Measurements from ENCODE around the gene P2RX7.

The P2RX7 gene

DNA sequence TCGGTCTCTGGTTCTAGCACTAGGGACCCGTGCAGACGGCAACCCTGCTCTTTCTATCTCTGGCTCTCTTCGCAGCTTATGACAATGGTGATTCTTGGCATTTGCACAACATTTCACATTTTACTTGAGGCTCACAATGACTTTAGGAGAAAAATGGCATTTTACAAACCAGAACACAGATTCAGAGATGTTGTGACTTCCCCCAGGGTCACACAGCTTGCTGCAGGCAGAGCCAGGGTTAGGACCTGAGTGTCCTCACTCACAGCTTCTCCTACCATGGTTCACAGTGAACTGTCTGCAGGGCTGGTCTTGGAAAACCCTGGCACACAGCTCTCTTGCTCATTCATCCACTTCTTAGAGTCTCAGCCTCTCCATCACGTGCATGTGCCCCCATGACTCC is 23.7 kb downstream of the P2RX7 start:
- TF ChIP-seq CEBPB (IDR thresholded peaks at IDR 0.05) (no peak), RAD21 (IDR thresholded peaks at IDR 0.05; ENCODE audit: low read depth) (no peak), NFIC (IDR thresholded peaks at IDR 0.05) (no peak), TAF1 (IDR thresholded peaks at IDR 0.05; ENCODE audit: low read depth) (no peak), MAX (IDR thresholded peaks at IDR 0.05) (no peak)
- TF ChIP-seq, protein P1, sequence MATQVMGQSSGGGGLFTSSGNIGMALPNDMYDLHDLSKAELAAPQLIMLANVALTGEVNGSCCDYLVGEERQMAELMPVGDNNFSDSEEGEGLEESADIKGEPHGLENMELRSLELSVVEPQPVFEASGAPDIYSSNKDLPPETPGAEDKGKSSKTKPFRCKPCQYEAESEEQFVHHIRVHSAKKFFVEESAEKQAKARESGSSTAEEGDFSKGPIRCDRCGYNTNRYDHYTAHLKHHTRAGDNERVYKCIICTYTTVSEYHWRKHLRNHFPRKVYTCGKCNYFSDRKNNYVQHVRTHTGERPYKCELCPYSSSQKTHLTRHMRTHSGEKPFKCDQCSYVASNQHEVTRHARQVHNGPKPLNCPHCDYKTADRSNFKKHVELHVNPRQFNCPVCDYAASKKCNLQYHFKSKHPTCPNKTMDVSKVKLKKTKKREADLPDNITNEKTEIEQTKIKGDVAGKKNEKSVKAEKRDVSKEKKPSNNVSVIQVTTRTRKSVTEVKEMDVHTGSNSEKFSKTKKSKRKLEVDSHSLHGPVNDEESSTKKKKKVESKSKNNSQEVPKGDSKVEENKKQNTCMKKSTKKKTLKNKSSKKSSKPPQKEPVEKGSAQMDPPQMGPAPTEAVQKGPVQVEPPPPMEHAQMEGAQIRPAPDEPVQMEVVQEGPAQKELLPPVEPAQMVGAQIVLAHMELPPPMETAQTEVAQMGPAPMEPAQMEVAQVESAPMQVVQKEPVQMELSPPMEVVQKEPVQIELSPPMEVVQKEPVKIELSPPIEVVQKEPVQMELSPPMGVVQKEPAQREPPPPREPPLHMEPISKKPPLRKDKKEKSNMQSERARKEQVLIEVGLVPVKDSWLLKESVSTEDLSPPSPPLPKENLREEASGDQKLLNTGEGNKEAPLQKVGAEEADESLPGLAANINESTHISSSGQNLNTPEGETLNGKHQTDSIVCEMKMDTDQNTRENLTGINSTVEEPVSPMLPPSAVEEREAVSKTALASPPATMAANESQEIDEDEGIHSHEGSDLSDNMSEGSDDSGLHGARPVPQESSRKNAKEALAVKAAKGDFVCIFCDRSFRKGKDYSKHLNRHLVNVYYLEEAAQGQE (IDR thresholded peaks at IDR 0.05; ENCODE audit: low read depth): no peak
- TF ChIP-seq, protein P2, sequence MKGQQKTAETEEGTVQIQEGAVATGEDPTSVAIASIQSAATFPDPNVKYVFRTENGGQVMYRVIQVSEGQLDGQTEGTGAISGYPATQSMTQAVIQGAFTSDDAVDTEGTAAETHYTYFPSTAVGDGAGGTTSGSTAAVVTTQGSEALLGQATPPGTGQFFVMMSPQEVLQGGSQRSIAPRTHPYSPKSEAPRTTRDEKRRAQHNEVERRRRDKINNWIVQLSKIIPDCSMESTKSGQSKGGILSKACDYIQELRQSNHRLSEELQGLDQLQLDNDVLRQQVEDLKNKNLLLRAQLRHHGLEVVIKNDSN (IDR thresholded peaks at IDR 0.05): no peak

- TF ChIP-seq EGR1 (IDR thresholded peaks at IDR 0.05) (no peak), TCF12 (IDR thresholded peaks at IDR 0.05; ENCODE audit: low read depth) (no peak), CEBPB (IDR thresholded peaks at IDR 0.05) (no peak), YY1 (IDR thresholded peaks at IDR 0.05; ENCODE audit: low read depth) (no peak), CREB1 (IDR thresholded peaks at IDR 0.05; ENCODE audit: low read depth) (no peak), TEAD4 (IDR thresholded peaks at IDR 0.05) (no peak), MAX (IDR thresholded peaks at IDR 0.05) (no peak), RAD21 (IDR thresholded peaks at IDR 0.05; ENCODE audit: low read depth) (no peak), ZBTB7A (IDR thresholded peaks at IDR 0.05; ENCODE audit: low read depth) (no peak), EP300 (IDR thresholded peaks at IDR 0.05; ENCODE audit: borderline replicate concordance) (no peak), TAF1 (IDR thresholded peaks at IDR 0.05; ENCODE audit: low read depth) (no peak), FOXM1 (IDR thresholded peaks at IDR 0.05; ENCODE audit: borderline replicate concordance, low read depth) (no peak), NFIC (IDR thresholded peaks at IDR 0.05) (no peak)
- TF ChIP-seq, protein P1 (IDR thresholded peaks at IDR 0.05; ENCODE audit: low read depth): no peak
- TF ChIP-seq, protein P2 (IDR thresholded peaks at IDR 0.05): no peak
Measured at GRCh38 chr12:121158085-121158484, 25.4 kb downstream of the P2RX7 start.

DNA sequence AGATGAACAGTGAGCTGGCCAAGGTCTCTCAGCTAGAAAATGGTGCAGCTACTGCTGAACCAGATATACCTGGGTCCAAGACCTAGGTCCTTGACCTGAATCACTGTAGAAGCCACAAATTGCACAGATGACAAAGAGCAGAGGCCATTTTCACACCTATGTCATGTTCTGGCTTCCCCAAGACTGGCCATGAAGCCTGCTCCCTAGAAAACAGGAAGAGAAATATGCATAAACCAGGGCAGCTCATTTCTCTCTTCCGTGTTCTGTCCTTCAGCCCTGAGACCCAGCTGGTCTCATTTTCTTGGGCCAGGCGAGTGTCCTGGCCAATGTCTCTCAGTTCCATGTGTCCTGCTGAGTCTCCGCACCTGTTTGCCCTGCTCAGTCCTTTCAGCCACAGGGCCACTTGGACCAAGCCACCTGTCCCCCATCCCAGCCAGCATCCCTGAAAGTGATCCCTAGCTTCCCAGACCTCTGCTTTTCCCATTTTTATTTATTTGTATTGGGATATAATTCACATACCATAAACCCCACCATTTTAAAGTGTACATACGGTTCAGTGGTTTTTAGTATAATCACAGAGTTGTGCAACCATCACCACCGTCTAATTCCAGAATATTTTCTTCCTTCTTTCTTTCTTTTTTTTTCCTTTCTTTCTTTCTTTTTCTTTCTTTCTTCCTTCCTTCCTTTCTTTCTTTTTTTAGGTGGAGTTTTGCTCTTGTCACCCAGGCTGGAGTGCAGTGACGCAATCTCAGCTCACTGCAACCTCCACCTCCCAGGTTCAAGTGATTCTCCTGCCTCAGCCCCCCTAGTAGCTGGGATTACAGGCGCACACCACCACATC is 27.0 kb downstream of the P2RX7 start:
- TF ChIP-seq FOXM1 (IDR thresholded peaks at IDR 0.05; ENCODE audit: borderline replicate concordance, low read depth) (no peak), CREB1 (IDR thresholded peaks at IDR 0.05; ENCODE audit: low read depth) (no peak), ZBTB7A (IDR thresholded peaks at IDR 0.05; ENCODE audit: low read depth) (no peak), EP300 (IDR thresholded peaks at IDR 0.05; ENCODE audit: borderline replicate concordance) (no peak), TAF1 (IDR thresholded peaks at IDR 0.05; ENCODE audit: low read depth) (no peak), TEAD4 (IDR thresholded peaks at IDR 0.05) (no peak), NFIC (IDR thresholded peaks at IDR 0.05) (no peak), CEBPB (IDR thresholded peaks at IDR 0.05) (no peak), TCF12 (IDR thresholded peaks at IDR 0.05; ENCODE audit: low read depth) (no peak)

DNA sequence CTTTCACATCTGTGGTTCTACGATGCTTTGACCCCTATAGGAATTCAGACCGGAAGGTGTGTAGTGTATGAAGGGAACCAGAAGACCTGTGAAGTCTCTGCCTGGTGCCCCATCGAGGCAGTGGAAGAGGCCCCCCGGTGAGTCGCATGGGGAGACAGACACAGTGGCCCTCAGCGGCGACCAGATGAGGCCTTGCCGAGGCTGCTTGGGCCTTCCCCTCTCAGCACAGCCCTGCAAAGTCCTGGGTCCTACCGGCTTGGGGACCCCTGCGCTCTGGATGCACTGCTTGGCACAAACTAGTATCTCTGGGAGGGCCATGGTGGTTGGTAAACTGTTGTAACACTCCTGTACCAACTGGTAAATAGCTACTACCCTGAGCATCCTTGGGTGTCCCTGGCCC is 29.7 kb downstream of the P2RX7 start:
- TF ChIP-seq EP300 (IDR thresholded peaks at IDR 0.05; ENCODE audit: borderline replicate concordance) (no peak), YY1 (IDR thresholded peaks at IDR 0.05; ENCODE audit: low read depth) (no peak), NFIC (IDR thresholded peaks at IDR 0.05) (no peak), MAX (IDR thresholded peaks at IDR 0.05) (no peak), RAD21 (IDR thresholded peaks at IDR 0.05; ENCODE audit: low read depth) (no peak)
- TF ChIP-seq, protein P2 (IDR thresholded peaks at IDR 0.05): no peak
- TF ChIP-seq, protein P1 (IDR thresholded peaks at IDR 0.05; ENCODE audit: low read depth): no peak
